Activated T-cell treated with anti-CD3 and anti-CD28 coated beads for 4 hours (primary cell): ENCODE data around the gene YIPF5.

Experiments
- DNase-seq: peaks from one replicate; pipeline ENCODE4 v3.0.0-alpha.2; 2020

Gene YIPF5

DNA sequence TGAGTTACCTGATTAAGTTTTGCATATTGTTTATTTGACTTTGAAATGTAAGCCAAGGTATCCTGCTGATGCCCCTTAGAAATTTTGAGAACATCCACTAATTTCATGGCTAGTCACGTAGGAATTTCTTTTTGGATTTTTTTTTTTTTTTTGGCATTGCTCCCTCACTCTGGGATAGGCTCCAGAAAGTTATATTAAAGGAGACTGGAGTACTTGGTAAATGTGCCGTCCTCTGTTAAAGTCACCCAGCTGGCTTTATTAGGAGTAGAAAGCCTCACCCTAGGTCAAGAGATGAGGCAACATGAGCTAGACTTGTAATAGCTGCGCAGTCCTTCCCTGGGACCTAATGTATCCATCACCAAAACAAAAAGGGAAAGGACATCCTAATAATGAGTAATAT is 3.3 kb upstream of the YIPF5 start:
- no peak for DNase-seq

DNA sequence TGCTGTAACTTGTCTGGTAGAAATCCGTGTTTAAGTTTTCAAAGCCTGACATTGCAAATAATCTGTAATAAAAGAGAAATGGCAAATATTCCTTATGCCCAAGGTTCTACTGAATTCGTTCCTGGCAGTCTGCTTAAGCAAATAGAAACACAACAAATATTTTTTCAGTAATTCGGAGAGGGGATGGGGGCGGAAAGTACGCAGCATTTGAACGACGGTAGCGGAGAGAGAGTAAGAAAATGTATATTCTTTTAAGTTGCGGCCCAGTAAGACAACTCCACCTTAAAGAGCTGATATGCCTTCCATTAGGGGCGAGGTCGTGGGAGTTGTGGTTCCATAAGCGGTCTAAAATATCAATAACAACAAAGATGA is 569 bp downstream of the YIPF5 start:
- no peak for DNase-seq

GRCh38 chr5:144167998-144168397 is 2.5 kb downstream of the YIPF5 start:
- DNase-seq = no peak

- DNase-seq = no peak
These were observed 3.8 kb downstream of the YIPF5 start for GRCh38 chr5:144166696-144167095.

DNA sequence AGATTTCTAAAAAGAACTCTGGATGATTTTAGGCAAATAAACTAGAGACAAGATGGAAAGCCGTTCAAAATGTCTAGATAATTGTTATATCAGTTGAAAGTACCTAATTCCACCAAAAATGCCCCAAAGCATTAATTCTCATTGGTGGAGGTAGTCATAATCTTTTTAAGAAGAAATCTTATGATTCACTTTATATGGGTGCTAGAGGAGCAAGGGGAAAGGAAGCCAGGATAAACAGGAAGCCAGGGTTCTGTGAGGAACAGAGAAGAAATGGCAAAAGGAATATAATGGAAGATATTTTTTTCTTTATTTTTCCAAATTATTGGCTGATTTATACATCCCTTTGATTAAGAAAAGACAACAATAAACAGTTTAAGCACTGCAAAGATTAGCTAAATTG is 7.8 kb downstream of the YIPF5 start:
- DNase-seq = no peak

- no peak for DNase-seq
These were observed 13.7 kb downstream of the YIPF5 start for GRCh38 chr5:144156767-144157171.

- DNase-seq = no peak
These were observed 19.4 kb downstream of the YIPF5 start for GRCh38 chr5:144151026-144151425.

DNA sequence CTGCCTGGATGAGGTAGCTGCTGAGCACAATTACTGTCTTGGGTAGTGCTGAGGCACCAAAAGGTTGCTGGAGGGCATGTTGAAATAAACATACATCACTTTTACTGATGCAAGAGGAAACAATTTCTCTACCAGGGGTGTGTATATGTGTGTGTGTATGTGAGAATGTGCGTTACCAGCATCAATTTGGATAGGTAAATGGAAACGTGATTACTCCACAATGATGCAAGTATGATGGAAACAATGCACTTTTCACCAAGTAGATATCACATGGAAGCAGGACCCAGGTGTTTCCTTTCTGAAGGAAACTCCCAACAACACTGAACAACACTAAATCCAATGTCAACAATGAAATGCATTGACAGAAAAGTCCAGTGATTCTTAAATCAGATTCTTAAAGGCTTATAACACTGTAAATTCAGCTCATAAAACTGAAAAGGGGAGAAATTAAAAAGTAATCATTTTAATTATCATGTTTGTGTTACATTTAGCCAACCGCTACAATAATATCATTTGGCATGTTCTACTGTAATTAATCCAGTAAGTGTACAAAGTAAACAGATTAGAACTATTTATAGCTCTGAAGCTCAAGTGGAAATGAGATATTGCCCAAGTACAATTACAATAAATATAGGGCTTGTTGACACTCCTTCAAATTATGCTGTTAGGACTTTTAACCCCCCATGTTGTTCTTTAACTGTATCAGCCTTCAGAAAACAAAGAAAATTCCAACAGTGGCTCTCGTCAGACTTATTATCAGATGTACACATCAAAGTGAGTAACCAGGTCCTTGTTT is 25.3 kb downstream of the YIPF5 start:
- DNase-seq = no peak

- DNase-seq = no peak
These were observed 26.8 kb downstream of the YIPF5 start for GRCh38 chr5:144143625-144144024.

- no peak for DNase-seq
These were observed 27.7 kb downstream of the YIPF5 start for GRCh38 chr5:144142824-144143162.

DNA sequence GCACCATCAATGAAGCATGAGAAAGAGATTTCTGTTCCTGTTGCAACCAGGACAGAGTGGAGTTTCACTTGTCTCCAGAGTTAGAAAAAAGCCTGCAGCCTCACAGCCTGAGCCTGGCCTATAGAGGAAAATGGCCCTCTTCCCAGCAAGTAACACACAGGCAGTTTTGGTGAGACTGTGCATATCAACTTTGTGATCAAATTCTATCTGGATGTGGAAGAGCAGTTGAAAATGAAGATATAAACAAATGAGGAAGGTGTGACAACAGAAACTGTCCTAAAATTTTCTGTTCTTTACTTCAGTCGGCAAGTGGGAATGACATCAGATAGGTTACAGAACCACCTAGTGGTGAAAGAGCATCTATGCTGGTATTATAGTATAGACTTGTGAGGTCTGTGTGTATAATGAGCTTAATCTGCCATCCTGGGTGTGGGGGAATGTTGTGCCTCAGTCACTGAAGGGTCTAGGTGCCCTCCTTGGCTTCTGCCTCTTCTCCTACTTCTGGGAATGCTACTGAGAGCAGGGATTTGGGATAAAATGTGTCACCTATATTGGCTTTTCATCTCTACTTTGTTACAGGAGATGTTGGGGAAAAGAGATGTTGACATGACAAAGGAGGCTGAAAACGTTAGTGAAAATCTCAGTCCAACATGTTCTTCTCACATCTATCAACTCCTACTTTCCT is 28.2 kb downstream of the YIPF5 start:
- DNase-seq = no peak

DNA sequence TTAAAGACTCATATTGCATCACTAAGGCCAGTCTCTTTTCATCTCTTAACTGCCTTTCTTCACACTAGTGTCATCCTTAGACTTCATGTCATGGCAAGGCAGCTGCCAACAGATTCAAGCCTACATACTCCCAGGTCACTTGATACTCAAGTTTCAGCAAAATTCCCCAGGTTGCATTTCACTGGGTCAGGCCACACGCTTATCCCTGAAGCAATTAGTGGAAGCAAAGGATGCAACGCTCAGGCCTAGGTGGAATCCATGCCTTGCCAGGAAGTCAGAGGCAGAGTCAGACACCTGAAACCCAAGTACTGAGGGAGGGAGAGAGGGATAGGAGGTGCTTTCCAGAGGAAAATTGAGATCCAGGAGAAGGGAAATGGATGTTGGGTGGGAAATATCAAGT is 28.9 kb downstream of the YIPF5 start:
- DNase-seq = no peak

- DNase-seq = no peak
These were observed 30.9 kb downstream of the YIPF5 start for GRCh38 chr5:144139586-144139985.

GRCh38 chr5:144135113-144135762 is 35.2 kb downstream of the YIPF5 start:
- DNase-seq = no peak

- DNase-seq = no peak
These were observed 36.1 kb downstream of the YIPF5 start for GRCh38 chr5:144134194-144134826.

DNA sequence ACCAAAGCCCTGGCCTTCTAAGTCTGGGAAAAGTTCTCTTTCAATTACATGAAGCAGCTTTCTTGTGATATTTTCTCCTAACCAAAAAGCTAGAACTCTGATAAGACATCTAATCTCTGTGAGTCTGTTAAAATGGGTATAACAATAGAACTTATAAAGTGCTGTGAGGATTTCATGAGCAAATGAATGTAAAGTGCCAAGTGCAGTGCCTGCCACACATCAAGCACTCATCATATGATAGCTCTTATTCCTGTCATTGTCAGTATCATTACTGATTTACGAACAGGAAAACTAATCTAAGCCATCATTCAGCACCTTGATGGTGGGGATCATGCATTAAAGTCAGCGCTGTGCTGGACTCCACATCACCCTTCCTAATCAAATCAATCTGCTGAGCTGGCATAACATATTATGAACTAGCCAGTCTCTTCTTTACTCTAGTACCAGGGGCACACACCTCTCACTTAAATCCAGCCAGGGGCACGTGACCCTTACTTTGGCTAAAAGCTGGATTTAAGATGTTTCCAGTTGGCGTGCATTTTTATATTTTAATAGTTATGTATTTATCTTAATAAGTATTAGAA is 37.3 kb downstream of the YIPF5 start:
- DNase-seq = no peak

DNA sequence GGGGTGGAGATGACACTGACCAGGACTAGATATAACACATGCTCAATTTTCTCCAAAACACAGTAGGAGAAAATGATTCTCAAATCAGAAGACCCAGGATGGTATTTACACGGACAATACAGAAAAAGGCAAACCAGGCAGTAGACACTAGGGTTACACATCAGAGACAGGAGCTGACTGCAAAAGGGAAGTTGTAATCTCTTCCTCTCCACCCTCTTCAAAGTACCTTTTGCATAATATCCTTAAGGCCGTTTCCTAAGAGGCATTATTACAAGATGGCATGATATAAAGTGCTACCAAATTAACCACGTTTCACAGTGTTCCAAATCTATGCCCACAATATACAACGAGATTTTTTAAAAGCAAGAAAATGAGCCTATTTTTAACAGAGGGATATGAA is 39.2 kb downstream of the YIPF5 start:
- no peak for DNase-seq

DNA sequence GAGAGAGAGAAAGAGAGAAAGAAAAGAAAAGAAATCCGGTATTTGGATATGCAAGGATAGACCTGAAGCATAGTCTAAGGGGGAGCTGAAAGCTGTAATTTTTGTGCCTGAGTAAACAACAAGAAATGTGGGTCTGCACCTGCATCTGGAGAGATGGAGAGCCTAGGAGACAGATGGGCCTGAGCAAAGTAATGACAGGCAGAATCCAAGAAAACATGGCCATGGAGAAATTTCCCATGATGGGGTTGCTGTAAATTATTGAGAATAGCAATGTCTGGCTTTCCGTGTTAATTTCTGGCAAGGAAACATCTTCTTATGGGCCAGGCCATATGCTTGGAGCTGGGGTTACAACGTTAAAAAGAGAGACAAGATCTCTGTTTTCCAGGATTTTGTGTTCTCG is 40.2 kb downstream of the YIPF5 start:
- no peak for DNase-seq

DNA sequence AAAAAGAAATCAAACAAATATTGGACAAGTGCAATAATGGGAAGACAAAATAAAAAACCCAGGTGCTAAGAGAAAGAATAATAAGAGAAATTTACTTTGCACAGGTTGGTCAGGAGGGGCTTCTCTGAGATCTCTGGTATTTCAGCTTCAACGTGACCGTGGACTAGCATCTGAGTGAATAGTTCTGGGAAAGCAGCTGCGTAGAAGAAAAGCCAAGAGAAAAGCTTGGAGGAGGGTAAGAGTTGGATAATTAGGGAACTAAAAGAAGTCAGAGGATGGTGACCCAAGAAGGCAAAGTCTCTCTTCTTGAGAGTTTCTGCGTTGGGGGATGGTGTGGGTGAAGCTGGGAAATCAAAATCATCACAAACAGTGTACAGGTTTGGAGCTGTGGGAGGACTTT is 41.6 kb downstream of the YIPF5 start:
- no peak for DNase-seq

DNA sequence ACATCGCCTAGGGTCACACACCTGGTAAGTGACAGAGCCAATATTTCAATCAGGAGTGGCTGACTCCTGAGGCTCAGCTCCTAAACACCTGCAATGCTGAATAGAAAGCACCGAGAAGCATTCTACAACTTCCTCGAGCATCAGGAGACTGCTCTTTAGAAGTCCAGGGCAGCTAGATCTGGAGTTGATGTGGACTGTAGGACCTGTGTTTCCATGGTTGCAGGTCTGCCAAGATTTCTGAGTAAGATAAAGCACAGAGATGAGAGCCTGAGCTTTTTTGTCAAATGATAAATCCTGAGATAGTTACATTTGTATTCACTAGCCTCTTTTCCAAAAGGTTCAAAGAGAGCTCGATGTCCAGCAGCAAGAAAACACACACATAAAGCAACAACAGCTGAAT is 43.8 kb downstream of the YIPF5 start:
- DNase-seq = no peak

DNA sequence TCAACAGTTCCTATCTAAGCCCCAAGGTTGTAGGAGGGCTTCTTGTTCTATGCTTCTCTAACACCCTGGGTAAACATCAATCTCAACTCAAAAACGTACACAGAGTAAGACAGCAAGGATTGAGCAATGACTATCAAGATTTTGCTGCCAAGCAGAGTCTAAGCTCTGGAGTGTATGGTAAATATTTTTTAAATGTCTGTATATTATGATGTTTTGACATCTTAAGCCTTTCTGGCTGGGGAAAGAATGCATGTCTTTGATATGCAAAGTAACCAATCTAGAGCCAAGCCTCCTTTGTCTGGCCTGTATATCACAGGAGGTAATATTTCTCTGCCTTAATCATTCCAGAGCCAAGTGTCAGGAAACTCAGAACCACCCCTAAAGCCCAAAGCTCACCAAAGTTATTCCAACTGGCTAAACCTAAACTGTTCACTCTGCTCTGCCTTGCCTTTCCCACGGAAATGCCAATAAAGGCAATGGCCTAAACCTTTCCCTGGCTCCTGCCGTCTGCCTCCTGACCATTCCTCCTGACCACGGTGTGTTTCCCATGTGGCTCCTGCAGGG is 45.2 kb downstream of the YIPF5 start:
- no peak for DNase-seq

- DNase-seq = no peak
These were observed 47.8 kb downstream of the YIPF5 start for GRCh38 chr5:144122641-144123040.

DNA sequence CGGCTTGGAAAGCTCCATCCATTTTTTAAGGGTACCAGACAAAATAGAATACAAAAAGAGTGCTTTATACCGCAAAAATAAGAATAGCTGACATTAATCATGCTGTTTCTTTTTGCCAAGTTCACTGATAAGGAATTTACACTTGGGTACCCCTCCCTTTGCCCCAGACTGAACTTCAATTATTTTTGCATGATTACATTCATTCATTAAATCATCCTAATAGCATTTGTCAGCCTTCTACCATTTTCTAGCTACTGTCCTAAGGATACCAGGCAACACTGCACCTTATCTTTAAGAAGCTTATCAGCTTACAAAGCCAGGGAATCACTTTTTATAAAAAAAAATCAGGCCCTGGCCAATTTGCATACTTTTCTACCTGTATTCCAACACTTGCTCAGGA is 48.4 kb downstream of the YIPF5 start:
- no peak for DNase-seq
